GM21423 (cell line): ENCODE results near the gene KCNQ1.

ENCODE experiments used
- ATAC-seq: cut with Tn5 transposase; IDR thresholded peaks from one replicate; pipeline ENCODE4 v1.9.1; 2021; ENCODE audit warnings: mild to moderate bottlenecking, moderate library complexity; ENCODE audit not compliant: unreplicated experiment

KCNQ1 gene

GRCh38 chr11:2409611-2410468 lies 35.0 kb upstream of the KCNQ1 start:
- ATAC-seq: no peak

- ATAC-seq: no peak
Observed at GRCh38 chr11:2410616-2411015, 34.2 kb upstream of the KCNQ1 start.

- no peak for ATAC-seq
Observed at GRCh38 chr11:2411446-2412305, 33.1 kb upstream of the KCNQ1 start.

- ATAC-seq: no peak
Observed at GRCh38 chr11:2412323-2412722, 32.5 kb upstream of the KCNQ1 start.

GRCh38 chr11:2413742-2414579 lies 30.8 kb upstream of the KCNQ1 start:
- no peak for ATAC-seq

GRCh38 chr11:2414616-2415015 lies 30.2 kb upstream of the KCNQ1 start:
- ATAC-seq: no peak

- no peak for ATAC-seq
Observed at GRCh38 chr11:2415171-2415570, 29.6 kb upstream of the KCNQ1 start.

- no peak for ATAC-seq
Observed at GRCh38 chr11:2415601-2416380, 29.0 kb upstream of the KCNQ1 start.

- ATAC-seq: no peak
Observed at GRCh38 chr11:2416765-2417164, 28.0 kb upstream of the KCNQ1 start.

- no peak for ATAC-seq
Observed at GRCh38 chr11:2417856-2418692, 26.7 kb upstream of the KCNQ1 start.

- ATAC-seq: no peak
Observed at GRCh38 chr11:2418693-2419360, 26.0 kb upstream of the KCNQ1 start.

- ATAC-seq: no peak
Observed at GRCh38 chr11:2419638-2420501, 24.9 kb upstream of the KCNQ1 start.

- no peak for ATAC-seq
Observed at GRCh38 chr11:2420502-2421225, 24.1 kb upstream of the KCNQ1 start.

GRCh38 chr11:2421226-2421994 lies 23.4 kb upstream of the KCNQ1 start:
- no peak for ATAC-seq

- ATAC-seq: no peak
Observed at GRCh38 chr11:2421996-2422395, 22.8 kb upstream of the KCNQ1 start.

- no peak for ATAC-seq
Observed at GRCh38 chr11:2422461-2423156, 22.2 kb upstream of the KCNQ1 start.
